B cell (primary cell): ENCODE measurements around the gene NTM.

Experiments used
- CTCF ChIP-seq: fragments of 200-600 bp; IDR thresholded peaks from one replicate; pipeline ENCODE4 v1.8.0; 2022; ENCODE audit warnings: antibody characterized with exemption, mild to moderate bottlenecking
- EZH2 ChIP-seq: IDR thresholded peaks from 2 replicates; pipeline ENCODE4 v1.6.1; 2012; ENCODE audit warnings: borderline replicate concordance, low read depth, mild to moderate bottlenecking, moderate library complexity, low read length; ENCODE audit not compliant: insufficient read depth, poor library complexity, severe bottlenecking

GRCh38 chr11:131897956-131898355 is 527.5 kb downstream of the NTM start:
- no peak for TF ChIP-seq CTCF
- no peak for TF ChIP-seq EZH2
